Hepatocyte (in vitro differentiated cells): ENCODE results near the gene HECTD2. TPM values are rescaled to one million over a fixed set of nuclear protein-coding genes. Genes with fewer than 3 reads are reported as not detected.

Experiments
- DNase-seq: peaks from one replicate; pipeline ENCODE4 v3.0.0-alpha.2; 2016; ENCODE audit warnings: low spot score
- H2AFZ ChIP-seq: fragments of 200-600 bp; sonication (generic); 2 replicates; pipeline ENCODE4 v1.6.0; 2016; ENCODE audit warnings: antibody characterized with exemption, mild to moderate bottlenecking
- H3K27ac ChIP-seq: fragments of 200-600 bp; sonication (generic); 2 replicates; pipeline ENCODE4 v1.5.1; 2016; ENCODE audit warnings: mild to moderate bottlenecking
- H3K27me3 ChIP-seq: fragments of 200-600 bp; sonication (generic); 2 replicates; pipeline ENCODE4 v1.6.1; 2016
- H3K36me3 ChIP-seq: fragments of 200-600 bp; sonication (generic); replicated peaks from 2 replicates; pipeline ENCODE4 v1.5.1; 2016; ENCODE audit warnings: low read depth; ENCODE audit not compliant: insufficient read depth
- H3K4me1 ChIP-seq: fragments of 200-600 bp; sonication (generic); 2 replicates; pipeline ENCODE4 v1.5.1; 2016; ENCODE audit warnings: mild to moderate bottlenecking, moderate library complexity; ENCODE audit not compliant: insufficient read depth
- H3K4me2 ChIP-seq: fragments of 200-600 bp; sonication (generic); 2 replicates; pipeline ENCODE4 v1.6.0; 2016
- H3K4me3 ChIP-seq: fragments of 200-600 bp; sonication (generic); 2 replicates; pipeline ENCODE4 v1.5.1; 2016; ENCODE audit warnings: mild to moderate bottlenecking
- H3K79me2 ChIP-seq: fragments of 200-600 bp; sonication (generic); 2 replicates; pipeline ENCODE4 v1.6.0; 2017; ENCODE audit warnings: mild to moderate bottlenecking
- H3K9me2 ChIP-seq: fragments of 200-600 bp; sonication (generic); replicated peaks from 2 replicates; pipeline ENCODE4 v1.6.0; 2017; ENCODE audit warnings: mild to moderate bottlenecking; ENCODE audit not compliant: insufficient read depth
- H3K9me3 ChIP-seq: fragments of 200-600 bp; sonication (generic); 2 replicates; pipeline ENCODE4 v1.5.1; 2016; ENCODE audit warnings: low read depth, mild to moderate bottlenecking
- H4K20me1 ChIP-seq: fragments of 200-600 bp; sonication (generic); 2 replicates; pipeline ENCODE4 v1.6.0; 2016; ENCODE audit warnings: mild to moderate bottlenecking; ENCODE audit not compliant: insufficient read depth, poor library complexity, severe bottlenecking
- EZH2 ChIP-seq: fragments of 200-600 bp; sonication (generic); IDR thresholded peaks from 2 replicates; pipeline ENCODE4 v1.6.1; 2016; ENCODE audit warnings: antibody characterized with exemption, mild to moderate bottlenecking, borderline replicate concordance
- EZH2phosphoT487 ChIP-seq: fragments of 200-600 bp; sonication (generic); IDR thresholded peaks from one replicate; pipeline ENCODE4 v1.6.1; 2018; ENCODE audit warnings: antibody characterized with exemption, mild to moderate bottlenecking, low read depth, moderate library complexity; ENCODE audit not compliant: unreplicated experiment, severe bottlenecking
- WGBS: methylation state at CpG from one replicate; pipeline ENCODE4 v1.1.6; 2016; ENCODE audit warnings: low lambda C conversion rate; ENCODE audit errors: missing lambda C conversion rate; 5-methylcytosine and 5-hydroxymethylcytosine counted together
- polyA plus RNA-seq: library from polyadenylated mRNA; unstranded; fragments of >200 nt; fragmentation: Nextera tagmentation; extraction: Ambion mirVana; gene quantifications from 2 replicates; pipeline ENCODE4 v1.2.1, GENCODE V29; 2016
- small RNA-seq: library from RNA; depleted of rRNA; stranded (forward); fragments of <200 nt; gene quantifications from one replicate; pipeline ENCODE3, GENCODE V24; 2014
- total RNA-seq: library from RNA; depleted of rRNA; stranded (reverse); fragments of >200 nt; gene quantifications from 2 replicates; pipeline ENCODE4 v1.2.3, GENCODE V29; 2014
- TF ChIP-seq, protein P1 (sequence below): fragments of 200-600 bp; sonication (generic); IDR thresholded peaks from 2 replicates; pipeline ENCODE4 v1.5.1; 2016; ENCODE audit warnings: antibody characterized with exemption, mild to moderate bottlenecking; ENCODE audit not compliant: poor library complexity

Gene HECTD2
- total and polyA plus RNA-seq, 2 experiments from 2014 or later = 9.0 to 25.0 TPM

DNA sequence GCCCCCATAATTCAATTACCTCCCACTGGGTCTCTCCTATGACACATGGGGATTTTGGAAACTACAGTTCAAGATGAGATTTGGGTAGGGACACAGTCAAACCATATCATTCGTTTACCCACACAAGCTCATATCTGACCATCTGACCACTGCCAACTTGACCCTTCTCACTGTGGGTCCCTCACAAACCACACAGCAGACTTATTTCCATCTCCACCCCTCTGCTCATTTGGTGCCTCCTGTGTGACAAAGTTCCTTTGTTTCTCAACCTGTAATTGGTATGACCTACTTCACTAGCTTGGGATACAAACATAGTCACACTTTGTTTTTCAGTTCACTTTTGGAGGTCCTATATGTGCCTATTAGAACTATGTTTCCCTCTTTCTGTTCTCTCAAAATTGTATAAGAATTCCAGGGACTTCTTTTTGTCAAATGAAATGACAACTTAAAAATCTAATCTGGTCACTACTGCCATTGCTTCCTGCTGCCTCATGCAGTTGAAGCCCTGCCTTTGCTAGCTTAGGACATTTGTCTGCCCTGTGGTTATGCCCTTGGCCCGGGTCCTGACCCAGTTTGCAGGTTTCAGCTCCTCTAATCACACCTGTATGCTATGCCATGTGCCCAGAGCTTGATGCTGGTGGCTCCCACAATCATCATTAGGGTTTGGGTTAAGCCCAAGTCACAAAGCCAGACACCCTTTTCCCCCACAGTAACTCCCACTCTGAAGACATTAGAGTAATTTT is 152.9 kb downstream of the HECTD2 start:
- no peaks in the 10 kb centered on the region for H3K27me3 ChIP-seq
- TF ChIP-seq EZH2 (no peak), EZH2phosphoT487 (no peak)
- TF ChIP-seq, protein P1, sequence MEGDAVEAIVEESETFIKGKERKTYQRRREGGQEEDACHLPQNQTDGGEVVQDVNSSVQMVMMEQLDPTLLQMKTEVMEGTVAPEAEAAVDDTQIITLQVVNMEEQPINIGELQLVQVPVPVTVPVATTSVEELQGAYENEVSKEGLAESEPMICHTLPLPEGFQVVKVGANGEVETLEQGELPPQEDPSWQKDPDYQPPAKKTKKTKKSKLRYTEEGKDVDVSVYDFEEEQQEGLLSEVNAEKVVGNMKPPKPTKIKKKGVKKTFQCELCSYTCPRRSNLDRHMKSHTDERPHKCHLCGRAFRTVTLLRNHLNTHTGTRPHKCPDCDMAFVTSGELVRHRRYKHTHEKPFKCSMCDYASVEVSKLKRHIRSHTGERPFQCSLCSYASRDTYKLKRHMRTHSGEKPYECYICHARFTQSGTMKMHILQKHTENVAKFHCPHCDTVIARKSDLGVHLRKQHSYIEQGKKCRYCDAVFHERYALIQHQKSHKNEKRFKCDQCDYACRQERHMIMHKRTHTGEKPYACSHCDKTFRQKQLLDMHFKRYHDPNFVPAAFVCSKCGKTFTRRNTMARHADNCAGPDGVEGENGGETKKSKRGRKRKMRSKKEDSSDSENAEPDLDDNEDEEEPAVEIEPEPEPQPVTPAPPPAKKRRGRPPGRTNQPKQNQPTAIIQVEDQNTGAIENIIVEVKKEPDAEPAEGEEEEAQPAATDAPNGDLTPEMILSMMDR = no peak
- no peak overlapping the region for H2AFZ ChIP-seq
- whole genome bisulfite sequencing = 95% methylated on average over 2 of the region's 2 CpGs
- H3K79me2 ChIP-seq = no peaks in the 10 kb centered on the region
- H3K27ac ChIP-seq = no peak overlapping the region
- no peaks in the 10 kb centered on the region for H4K20me1 ChIP-seq
- no peak overlapping the region for H3K4me3 ChIP-seq
- no peak overlapping the region for H3K4me2 ChIP-seq
- H3K36me3 ChIP-seq = no peaks in the 10 kb centered on the region
- H3K4me1 ChIP-seq = peaks cover 9% of the 10 kb centered on the region
- no peaks in the 10 kb centered on the region for H3K9me2 ChIP-seq
- no peaks in the 10 kb centered on the region for H3K9me3 ChIP-seq
- DNase-seq = no peak

DNA sequence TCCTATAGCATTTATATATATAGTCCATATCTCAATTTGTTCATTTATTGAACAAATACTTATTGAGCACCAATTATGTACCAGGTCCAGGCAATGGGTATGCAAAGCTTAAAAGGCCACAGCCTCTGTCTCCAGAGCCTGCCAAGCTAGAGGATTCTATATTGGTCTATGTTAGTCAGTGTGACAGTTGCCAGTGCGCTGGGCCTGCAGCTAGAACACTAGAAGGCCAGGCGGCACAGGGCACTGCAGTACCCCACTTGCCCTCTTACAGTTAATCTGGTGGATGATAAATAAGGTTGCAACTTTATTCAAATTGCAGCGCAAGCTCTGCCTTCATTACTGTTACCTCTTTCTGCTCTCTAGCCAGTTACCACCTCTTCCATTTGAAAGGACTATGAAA is 153.9 kb downstream of the HECTD2 start:
- Histone ChIP-seq H3K36me3 (no peaks in the 10 kb centered on the region), H3K79me2 (no peaks in the 10 kb centered on the region), H3K27ac (no peak overlapping the region), H3K4me1 (peaks cover 4% of the 10 kb centered on the region), H3K9me2 (no peaks in the 10 kb centered on the region), H2AFZ (no peak overlapping the region), H3K4me2 (no peak overlapping the region), H3K9me3 (no peaks in the 10 kb centered on the region), H4K20me1 (no peaks in the 10 kb centered on the region), H3K27me3 (no peaks in the 10 kb centered on the region), H3K4me3 (no peak overlapping the region)
- TF ChIP-seq EZH2phosphoT487 (no peak), EZH2 (no peak)
- TF ChIP-seq, protein P1 = no peak
- no peak for DNase-seq
- 97% methylated on average over 3 of the region's 3 CpGs for WGBS

Small RNA genes lying within 50 kb of the gene (small RNA-seq; reads per million reads assigned to genes)
- not detected for gene AL161798.1
- gene RPS27P1 = not detected

Other genes starting within 250 kb of the HECTD2 start
- gene PCGF5, start 189.7 kb upstream of the HECTD2 start, total RNA-seq = 31.7 and 38.7 TPM in 2 replicates
- gene PCGF5, start 189.7 kb upstream of the HECTD2 start, polyA plus RNA-seq = 30.0 and 32.1 TPM in 2 replicates
- 45.0 and 65.7 TPM in 2 replicates for gene PPP1R3C, start 222.7 kb downstream of the HECTD2 start, total RNA-seq
- gene PPP1R3C, start 222.7 kb downstream of the HECTD2 start, polyA plus RNA-seq = 9.6 and 20.2 TPM in 2 replicates